ENCODE results near the gene SLC66A3. TPM values are rescaled to one million over a fixed set of nuclear protein-coding genes. Genes with fewer than 3 reads are reported as not detected.
A peak's percentile ranks its signal among the peaks of the same experiment; 100 is the strongest.

SLC66A3 gene
- total and polyA plus RNA-seq, 5 donors from 2014 or later: 26.9 to 93.1 (median 75.9) TPM

GRCh38 chr2:11152591-11152990 lies 2.7 kb upstream of the SLC66A3 start:
- Histone ChIP-seq H3K27me3 (ENCODE audit: control insufficient read depth, insufficient read depth, low read length) (no peaks in the 10 kb centered on the region), H3K27ac (ENCODE audit: insufficient read depth, low read length, poor library complexity, severe bottlenecking) (no peak overlapping the region), H3K36me3 (ENCODE audit: control insufficient read depth, insufficient read depth, low read length) (no peaks in the 10 kb centered on the region), H3K9me3 (ENCODE audit: control insufficient read depth in 2 of 2, low read length in 2 of 2) (no peaks in the 10 kb centered on the region), H3K4me1 (ENCODE audit: control insufficient read depth, insufficient read depth, low read length, poor library complexity, severe bottlenecking) (peaks cover 22% of the 10 kb centered on the region), H3K4me3 (ENCODE audit: low read depth, low read length) (no peak overlapping the region)
- peaks cover 15% of the 10 kb centered on the region for H3K27me3 Mint-ChIP-seq
- peaks cover 0 to 20% (median 4%) of the 10 kb centered on the region in 4 donors for H3K4me1 Mint-ChIP-seq
- H3K4me3 Mint-ChIP-seq: peak overlapping the region in 1 of 4 donors; percentile 90
- H3K36me3 Mint-ChIP-seq: no peaks in the 10 kb centered on the region
- no peak overlapping the region for H3K27ac Mint-ChIP-seq
- H3K9me3 Mint-ChIP-seq: no peaks in the 10 kb centered on the region
- DNase-seq (no peak), ATAC-seq (ENCODE audit: low read depth in 2 of 2) (no peak)

GRCh38 chr2:11154016-11154922 lies 998 bp upstream of the SLC66A3 start:
- peak overlapping the region; percentile 85 for H3K27ac ChIP-seq (ENCODE audit: insufficient read depth, low read length, poor library complexity, severe bottlenecking)
- no peaks in the 10 kb centered on the region for H3K9me3 Mint-ChIP-seq
- H3K4me3 Mint-ChIP-seq: peak overlapping the region; percentile 84 to 93 (median 88)
- no peaks in the 10 kb centered on the region for H3K9me3 ChIP-seq (ENCODE audit: control insufficient read depth in 2 of 2, low read length in 2 of 2)
- peak overlapping the region; percentile 87 to 91 (median 90) for H3K27ac Mint-ChIP-seq
- peaks cover 0 to 23% (median 7%) of the 10 kb centered on the region in 4 donors for H3K4me1 Mint-ChIP-seq
- ATAC-seq (ENCODE audit: low read depth in 2 of 2) (no peak), DNase-seq (no peak)
- no peaks in the 10 kb centered on the region for H3K27me3 ChIP-seq (ENCODE audit: control insufficient read depth, insufficient read depth, low read length)
- no peaks in the 10 kb centered on the region for H3K36me3 ChIP-seq (ENCODE audit: control insufficient read depth, insufficient read depth, low read length)
- H3K27me3 Mint-ChIP-seq: peaks cover 15% of the 10 kb centered on the region
- H3K4me1 ChIP-seq (ENCODE audit: control insufficient read depth, insufficient read depth, low read length, poor library complexity, severe bottlenecking): peaks cover 22% of the 10 kb centered on the region
- H3K4me3 ChIP-seq (ENCODE audit: low read depth, low read length): peak overlapping the region; percentile 70
- no peaks in the 10 kb centered on the region for H3K36me3 Mint-ChIP-seq

GRCh38 chr2:11154923-11155380 lies 315 bp upstream of the SLC66A3 start:
- H3K27me3 Mint-ChIP-seq: peaks cover 13% of the 10 kb centered on the region

GRCh38 chr2:11156396-11157075 lies 1.3 kb downstream of the SLC66A3 start:
- Histone ChIP-seq H3K36me3 (ENCODE audit: control insufficient read depth, insufficient read depth, low read length) (no peaks in the 10 kb centered on the region), H3K4me1 (ENCODE audit: control insufficient read depth, insufficient read depth, low read length, poor library complexity, severe bottlenecking) (peaks cover 29% of the 10 kb centered on the region), H3K9me3 (ENCODE audit: control insufficient read depth in 2 of 2, low read length in 2 of 2) (no peaks in the 10 kb centered on the region), H3K4me3 (ENCODE audit: low read depth, low read length) (peak overlapping the region; percentile 81), H3K27me3 (ENCODE audit: control insufficient read depth, insufficient read depth, low read length) (no peaks in the 10 kb centered on the region), H3K27ac (ENCODE audit: insufficient read depth, low read length, poor library complexity, severe bottlenecking) (no peak overlapping the region)
- Mint-ChIP-seq H3K4me3 (peak overlapping the region; percentile 69 to 90 (median 75)), H3K9me3 (no peaks in the 10 kb centered on the region), H3K27ac (no peak overlapping the region), H3K27me3 (no peaks in the 10 kb centered on the region), H3K4me1 (peaks cover 5 to 37% (median 20%) of the 10 kb centered on the region in 4 donors), H3K36me3 (peaks cover 13% of the 10 kb centered on the region)
- no peak for DNase-seq
- no peak for ATAC-seq (ENCODE audit: low read depth in 2 of 2)

More at GRCh38 chr2:11154923-11155380, 315 bp upstream of the SLC66A3 start:
- Histone ChIP-seq H3K4me3 (ENCODE audit: low read depth, low read length) (peak overlapping the region; percentile 70), H3K27me3 (ENCODE audit: control insufficient read depth, insufficient read depth, low read length) (no peaks in the 10 kb centered on the region), H3K36me3 (ENCODE audit: control insufficient read depth, insufficient read depth, low read length) (no peaks in the 10 kb centered on the region), H3K9me3 (ENCODE audit: control insufficient read depth in 2 of 2, low read length in 2 of 2) (no peaks in the 10 kb centered on the region), H3K27ac (ENCODE audit: insufficient read depth, low read length, poor library complexity, severe bottlenecking) (peak overlapping the region; percentile 85), H3K4me1 (ENCODE audit: control insufficient read depth, insufficient read depth, low read length, poor library complexity, severe bottlenecking) (peaks cover 22% of the 10 kb centered on the region)
- DNase-seq (peak; percentile 96 to 98 (median 96)), ATAC-seq (ENCODE audit: low read depth in 2 of 2) (peak; percentile 91 to 92)
- Mint-ChIP-seq H3K4me1 (peaks cover 0 to 24% (median 8%) of the 10 kb centered on the region in 4 donors), H3K4me3 (peak overlapping the region; percentile 84 to 93 (median 88)), H3K36me3 (peaks cover 1% of the 10 kb centered on the region), H3K27ac (peak overlapping the region; percentile 87 to 91 (median 90)), H3K9me3 (no peaks in the 10 kb centered on the region)

GRCh38 chr2:11157296-11157695 lies 2.0 kb downstream of the SLC66A3 start:
- Mint-ChIP-seq H3K27me3 (no peaks in the 10 kb centered on the region), H3K27ac (no peak overlapping the region), H3K9me3 (no peaks in the 10 kb centered on the region), H3K4me1 (peaks cover 5 to 41% (median 23%) of the 10 kb centered on the region in 4 donors), H3K36me3 (peaks cover 13% of the 10 kb centered on the region), H3K4me3 (peak overlapping the region in 2 of 4 donors; percentile 52 to 73)
- Histone ChIP-seq H3K4me1 (ENCODE audit: control insufficient read depth, insufficient read depth, low read length, poor library complexity, severe bottlenecking) (peaks cover 29% of the 10 kb centered on the region), H3K27ac (ENCODE audit: insufficient read depth, low read length, poor library complexity, severe bottlenecking) (no peak overlapping the region), H3K36me3 (ENCODE audit: control insufficient read depth, insufficient read depth, low read length) (no peaks in the 10 kb centered on the region), H3K4me3 (ENCODE audit: low read depth, low read length) (no peak overlapping the region), H3K9me3 (ENCODE audit: control insufficient read depth in 2 of 2, low read length in 2 of 2) (no peaks in the 10 kb centered on the region), H3K27me3 (ENCODE audit: control insufficient read depth, insufficient read depth, low read length) (no peaks in the 10 kb centered on the region)
- ATAC-seq (ENCODE audit: low read depth in 2 of 2): no peak
- DNase-seq: no peak

GRCh38 chr2:11157731-11158130 lies 2.5 kb downstream of the SLC66A3 start:
- Histone ChIP-seq H3K36me3 (ENCODE audit: control insufficient read depth, insufficient read depth, low read length) (no peaks in the 10 kb centered on the region), H3K27ac (ENCODE audit: insufficient read depth, low read length, poor library complexity, severe bottlenecking) (no peak overlapping the region), H3K4me3 (ENCODE audit: low read depth, low read length) (no peak overlapping the region), H3K9me3 (ENCODE audit: control insufficient read depth in 2 of 2, low read length in 2 of 2) (no peaks in the 10 kb centered on the region), H3K4me1 (ENCODE audit: control insufficient read depth, insufficient read depth, low read length, poor library complexity, severe bottlenecking) (peaks cover 29% of the 10 kb centered on the region), H3K27me3 (ENCODE audit: control insufficient read depth, insufficient read depth, low read length) (no peaks in the 10 kb centered on the region)
- Mint-ChIP-seq H3K4me1 (peaks cover 5 to 41% (median 23%) of the 10 kb centered on the region in 4 donors), H3K27me3 (no peaks in the 10 kb centered on the region), H3K27ac (no peak overlapping the region), H3K36me3 (peaks cover 13% of the 10 kb centered on the region), H3K9me3 (no peaks in the 10 kb centered on the region), H3K4me3 (peak overlapping the region in 3 of 4 donors; percentile 71 to 74 (median 73))
- ATAC-seq (ENCODE audit: low read depth in 2 of 2) (no peak), DNase-seq (no peak)

- DNase-seq (no peak), ATAC-seq (ENCODE audit: low read depth in 2 of 2) (no peak)
- no peaks in the 10 kb centered on the region for H3K27me3 Mint-ChIP-seq
- no peak overlapping the region for H3K27ac Mint-ChIP-seq
- H3K36me3 ChIP-seq (ENCODE audit: control insufficient read depth, insufficient read depth, low read length): peaks cover 6% of the 10 kb centered on the region
- H3K9me3 Mint-ChIP-seq: peaks cover 0 to 1% (median 0%) of the 10 kb centered on the region in 7 donors
- H3K4me3 ChIP-seq (ENCODE audit: low read depth, low read length): no peak overlapping the region
- H3K36me3 Mint-ChIP-seq: peaks cover 18% of the 10 kb centered on the region
- no peak overlapping the region for H3K27ac ChIP-seq (ENCODE audit: insufficient read depth, low read length, poor library complexity, severe bottlenecking)
- H3K4me3 Mint-ChIP-seq: no peak overlapping the region
- H3K4me1 Mint-ChIP-seq: peaks cover 5 to 41% (median 25%) of the 10 kb centered on the region in 4 donors
- H3K27me3 ChIP-seq (ENCODE audit: control insufficient read depth, insufficient read depth, low read length): no peaks in the 10 kb centered on the region
- H3K9me3 ChIP-seq (ENCODE audit: control insufficient read depth in 2 of 2, low read length in 2 of 2): no peaks in the 10 kb centered on the region
- peaks cover 27% of the 10 kb centered on the region for H3K4me1 ChIP-seq (ENCODE audit: control insufficient read depth, insufficient read depth, low read length, poor library complexity, severe bottlenecking)
Observed at GRCh38 chr2:11158916-11159573, 3.8 kb downstream of the SLC66A3 start.

Data from CD4-positive, CD25-positive, alpha-beta regulatory T cell (primary cell).